ENCODE data around the gene KCNJ15.

KCNJ15 gene

GRCh38 chr21:38268864-38269575 lies 12.2 kb downstream of the KCNJ15 start:
- DNase-seq (ENCODE audit: low read depth) = no peak

DNA sequence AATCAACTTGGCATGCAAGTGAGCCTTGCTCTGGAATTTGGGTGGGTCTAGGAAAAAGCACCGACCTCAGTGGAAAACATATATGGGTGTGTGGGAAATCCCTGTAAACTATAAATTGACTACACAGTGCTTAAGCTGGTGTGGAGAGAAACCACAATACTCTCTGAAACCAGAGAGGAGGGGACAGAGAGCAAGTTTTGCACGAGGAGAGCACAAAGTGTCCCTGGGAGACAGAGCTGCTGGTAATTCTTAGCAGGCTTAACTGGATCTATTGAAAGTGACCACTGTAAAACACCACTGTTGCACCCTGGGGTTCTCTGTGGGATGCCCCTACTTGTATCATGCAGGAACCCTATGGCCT lies 12.8 kb downstream of the KCNJ15 start:
- DNase-seq (ENCODE audit: low read depth) = no peak

DNA sequence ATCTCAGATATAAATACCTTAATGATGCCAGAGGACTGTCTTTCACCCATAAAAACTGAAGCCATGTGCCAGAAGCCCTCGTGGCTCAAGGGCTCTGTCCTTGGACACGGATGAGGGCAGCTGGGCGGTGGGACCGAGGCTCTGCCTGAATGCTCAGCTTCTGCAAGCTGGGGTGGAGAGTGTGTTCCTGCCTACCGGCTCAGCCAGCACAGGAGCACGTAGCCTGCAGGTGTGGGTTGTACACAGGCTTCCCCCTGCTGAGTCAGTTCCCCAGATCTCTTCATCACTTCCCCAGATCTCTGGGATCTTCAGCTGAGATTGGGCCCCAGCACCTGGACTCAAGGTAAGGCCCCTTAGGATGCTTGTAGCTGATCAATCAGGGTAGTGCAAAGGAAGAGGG lies 15.4 kb downstream of the KCNJ15 start:
- no peak for DNase-seq (ENCODE audit: low read depth)

DNA sequence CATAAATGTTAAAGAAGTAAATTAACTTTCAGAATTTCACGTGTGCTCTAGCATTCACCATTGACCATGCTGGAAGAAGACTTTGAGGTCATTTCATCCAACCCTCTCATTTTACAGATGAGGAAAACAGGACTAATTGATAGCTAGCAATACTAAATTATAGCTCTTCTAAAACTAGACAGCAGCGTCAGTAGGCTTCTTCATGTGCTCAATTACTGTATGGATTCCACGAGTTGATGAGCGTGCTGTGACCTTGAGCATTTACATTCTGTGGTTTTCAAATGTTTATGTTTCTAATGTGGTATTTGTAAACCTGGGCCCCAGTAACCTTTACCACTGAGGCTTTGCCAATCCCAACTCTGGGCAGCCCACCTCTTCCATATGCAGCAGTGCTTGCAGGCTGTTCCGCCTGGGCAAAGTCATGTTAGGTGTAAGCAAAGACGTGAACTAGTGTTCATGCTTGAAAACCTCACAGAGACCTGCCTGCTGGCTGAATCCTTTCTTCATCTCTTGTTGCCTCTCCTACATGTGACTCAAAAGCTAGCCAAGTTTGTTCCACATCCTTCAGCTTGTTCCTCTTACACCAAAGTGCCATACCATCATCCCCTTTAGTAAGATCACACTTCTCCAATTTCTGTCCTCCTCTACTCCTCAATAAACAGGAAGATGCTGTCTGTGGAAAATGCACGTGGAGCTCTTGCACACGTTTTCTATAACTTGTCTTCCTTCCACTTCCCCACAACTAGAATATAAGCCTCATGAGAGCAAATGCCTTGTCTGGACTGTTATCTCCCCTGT lies 17.2 kb downstream of the KCNJ15 start:
- DNase-seq (ENCODE audit: low read depth) = no peak

GRCh38 chr21:38277501-38278131 lies 20.8 kb downstream of the KCNJ15 start:
- no peak for DNase-seq (ENCODE audit: low read depth)

- DNase-seq (ENCODE audit: low read depth) = no peak
Measured at GRCh38 chr21:38280454-38280853, 23.7 kb downstream of the KCNJ15 start.

- DNase-seq (ENCODE audit: low read depth) = no peak
Measured at GRCh38 chr21:38280867-38281266, 24.1 kb downstream of the KCNJ15 start.

- DNase-seq (ENCODE audit: low read depth) = no peak
Measured at GRCh38 chr21:38282921-38283320, 26.1 kb downstream of the KCNJ15 start.

- DNase-seq (ENCODE audit: low read depth) = no peak
Measured at GRCh38 chr21:38284216-38284615, 27.4 kb downstream of the KCNJ15 start.

DNA sequence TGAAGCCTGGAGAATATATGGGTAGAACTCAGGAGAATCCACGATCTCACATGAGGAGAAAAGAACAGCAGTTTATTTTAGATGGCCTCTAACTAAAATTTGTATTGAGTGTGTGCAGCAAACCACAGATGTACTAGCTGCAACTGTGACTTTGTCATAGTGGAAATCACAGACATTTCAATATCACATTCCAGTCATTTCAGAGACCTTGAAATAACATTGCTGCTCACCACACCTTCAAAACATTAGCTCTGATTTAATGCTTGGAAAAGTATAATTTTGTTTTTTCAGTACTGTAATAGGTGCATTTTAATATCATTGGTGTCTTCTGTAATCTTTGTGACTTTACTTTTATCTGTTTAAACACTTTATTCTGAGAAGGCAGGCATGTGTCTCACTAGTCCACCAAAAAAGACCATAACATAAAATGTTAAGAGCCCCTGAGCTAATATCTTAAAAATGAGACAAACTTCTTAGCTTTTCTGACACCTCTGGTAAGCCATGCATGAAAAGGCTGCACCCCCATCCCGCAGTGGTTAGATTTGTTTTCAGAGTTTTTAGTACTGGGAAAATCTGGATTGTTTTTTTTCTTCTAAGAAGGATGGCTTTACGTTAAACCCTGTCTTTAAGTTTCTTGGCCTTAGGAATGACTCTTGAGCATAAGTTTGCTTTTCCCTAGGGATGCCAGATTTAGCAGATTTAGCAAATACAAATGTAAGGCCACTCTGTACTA lies 30.1 kb downstream of the KCNJ15 start:
- no peak for DNase-seq (ENCODE audit: low read depth)

DNA sequence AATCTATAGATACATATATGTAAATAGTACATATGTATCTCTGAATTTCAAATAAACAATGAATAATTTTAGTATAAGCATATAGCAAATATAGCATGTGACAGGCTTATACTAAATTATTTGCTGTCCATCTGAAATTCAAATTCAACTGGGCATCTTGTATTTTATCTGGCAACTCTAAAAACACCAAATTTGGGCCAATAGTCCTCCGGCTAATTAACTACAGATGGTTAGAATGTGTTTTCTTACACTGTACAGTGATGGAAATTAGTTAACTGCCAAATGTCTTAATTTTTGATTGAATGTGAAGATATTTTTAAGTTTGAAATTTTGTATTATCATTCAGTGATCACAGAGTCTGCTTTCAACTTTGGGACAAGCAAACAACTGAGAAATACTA lies 30.7 kb downstream of the KCNJ15 start:
- DNase-seq (ENCODE audit: low read depth) = no peak

- DNase-seq (ENCODE audit: low read depth) = no peak
Measured at GRCh38 chr21:38289705-38290485, 33.1 kb downstream of the KCNJ15 start.

DNA sequence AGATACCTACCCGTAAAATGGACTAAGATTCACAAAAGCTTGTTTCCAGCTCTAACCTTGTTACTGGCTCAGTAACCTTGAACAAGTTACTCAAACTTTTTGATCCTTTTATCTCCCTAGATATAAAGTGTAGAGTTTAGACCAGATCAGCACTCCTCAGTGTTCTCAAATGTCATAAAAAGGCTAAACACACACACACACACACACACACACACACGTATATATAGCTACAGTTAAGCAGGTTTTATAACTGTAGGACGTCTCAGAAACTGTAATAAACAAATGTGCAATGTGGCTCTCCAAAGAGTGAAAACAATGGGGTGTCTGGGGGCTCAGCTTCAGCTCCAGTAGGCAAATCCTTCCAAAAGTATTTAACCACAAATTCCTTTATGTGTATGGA lies 34.0 kb downstream of the KCNJ15 start:
- no peak for DNase-seq (ENCODE audit: low read depth)

DNA sequence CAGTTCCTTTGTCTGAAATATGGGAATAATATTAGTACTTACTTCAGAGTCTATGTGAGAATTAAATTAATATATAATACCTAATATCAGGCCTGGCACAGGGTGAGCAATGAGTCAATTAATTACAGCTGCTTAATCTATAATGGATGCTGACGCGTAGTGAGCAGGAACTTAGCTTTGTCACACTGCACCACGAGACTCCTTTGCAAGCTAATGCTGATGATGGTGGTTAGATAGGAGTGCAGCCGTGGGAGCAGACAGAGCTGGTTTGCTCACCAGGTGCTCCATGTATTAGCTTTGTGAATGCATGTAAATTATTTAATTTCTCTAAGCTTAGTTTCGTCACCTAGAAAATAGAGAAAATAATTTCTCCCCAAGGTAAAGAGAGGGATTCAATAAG lies 35.1 kb downstream of the KCNJ15 start:
- no peak for DNase-seq (ENCODE audit: low read depth)

- DNase-seq (ENCODE audit: low read depth) = no peak
Measured at GRCh38 chr21:38293113-38293512, 36.3 kb downstream of the KCNJ15 start.

DNA sequence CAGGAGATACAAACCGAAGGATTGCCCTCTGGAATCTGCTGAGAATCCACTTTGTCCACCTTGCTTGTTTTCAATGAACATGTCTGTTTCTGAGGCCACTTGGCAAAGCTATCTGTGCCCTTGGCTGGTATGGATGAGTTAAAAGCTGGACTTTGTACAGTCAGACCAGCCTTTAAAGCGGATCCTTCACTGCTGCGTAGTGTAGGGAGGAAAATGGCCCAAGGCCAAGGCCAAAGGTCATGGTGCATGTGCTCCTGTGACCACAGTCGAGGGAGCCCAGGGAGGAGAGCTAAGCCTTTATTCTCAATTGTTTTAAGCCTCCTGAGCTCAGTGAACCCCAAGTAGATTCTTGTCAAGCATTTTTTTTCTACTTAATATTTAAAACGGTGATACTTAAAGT lies 37.0 kb downstream of the KCNJ15 start:
- no peak for DNase-seq (ENCODE audit: low read depth)

GRCh38 chr21:38294609-38295008 lies 37.8 kb downstream of the KCNJ15 start:
- DNase-seq (ENCODE audit: low read depth) = no peak

DNA sequence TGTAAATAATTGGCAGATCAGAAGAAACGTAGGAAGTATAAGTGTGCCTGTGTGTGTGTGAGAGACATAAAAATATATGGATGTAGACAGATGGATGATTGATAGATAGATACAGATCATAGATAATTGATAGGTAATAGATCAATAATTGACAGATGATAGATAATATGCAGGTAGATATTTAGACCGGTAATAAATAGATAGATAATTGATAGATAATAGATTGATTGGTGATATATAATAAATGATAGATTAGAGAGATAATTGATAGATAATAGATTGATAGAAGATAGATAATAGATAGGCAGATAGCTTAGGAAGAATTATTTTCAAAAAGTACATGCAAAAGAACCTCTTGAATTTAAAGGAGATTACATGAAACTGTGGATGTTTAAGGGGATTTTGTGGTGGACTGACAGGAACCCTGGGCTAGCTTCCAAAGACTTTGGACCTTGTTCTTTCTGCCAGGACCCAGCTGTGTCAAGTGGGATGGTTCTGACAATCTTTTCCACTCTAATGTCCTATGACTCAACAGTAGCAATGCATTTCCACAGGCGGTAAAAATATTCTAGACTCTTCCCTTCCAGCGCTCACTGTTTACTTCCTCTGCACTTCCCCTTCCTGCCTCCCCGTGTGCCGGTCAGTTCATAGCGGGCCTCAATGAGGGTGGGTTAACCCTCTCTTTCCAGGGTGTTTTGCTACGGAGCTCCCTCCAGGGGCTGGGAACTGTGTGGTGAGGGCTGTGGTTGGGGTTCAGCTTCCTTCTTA lies 39.4 kb downstream of the KCNJ15 start:
- no peak for DNase-seq (ENCODE audit: low read depth)

- no peak for DNase-seq (ENCODE audit: low read depth)
Measured at GRCh38 chr21:38297194-38297631, 40.4 kb downstream of the KCNJ15 start.

GRCh38 chr21:38297871-38298270 lies 41.1 kb downstream of the KCNJ15 start:
- DNase-seq (ENCODE audit: low read depth) = no peak

GRCh38 chr21:38298832-38299231 lies 42.0 kb downstream of the KCNJ15 start:
- no peak for DNase-seq (ENCODE audit: low read depth)

Data from activated T-cell treated with anti-CD3 and anti-CD28 coated beads for 48 hours (primary cell).